Embryonic facial prominence (tissue), 1 donor: ENCODE data around the gene TMEM101.
"Not testable (repeated sequence)": the region's sequence is repeated elsewhere in the genome, so short reads cannot be mapped to it uniquely, and the experiment has no call there.

Experiments used
- DNase-seq: peaks from one replicate; pipeline ENCODE4 v3.0.0-alpha.2; 2016; ENCODE audit errors: extremely low spot score

Gene TMEM101

GRCh38 chr17:44014437-44015172, at the start of gene TMEM101:
Gene TMEM101, minus strand, starts transcription at chr17:44014963. Its CDS starts 11 bp downstream, at chr17:44014952.
- DNase-seq, result peak; percentile 92

- no peak for DNase-seq
Observed at GRCh38 chr17:44063704-44064639, 49.2 kb upstream of the TMEM101 start.

GRCh38 chr17:44062871-44063270, 48.1 kb upstream of the TMEM101 start:
- DNase-seq, result no peak

GRCh38 chr17:44061446-44061845, 46.7 kb upstream of the TMEM101 start:
- no peak for DNase-seq

GRCh38 chr17:44059101-44059892, 44.5 kb upstream of the TMEM101 start:
- no peak for DNase-seq

- no peak for DNase-seq
Observed at GRCh38 chr17:44053125-44053872, 38.5 kb upstream of the TMEM101 start.

- no peak for DNase-seq
Observed at GRCh38 chr17:44049294-44050060, 34.7 kb upstream of the TMEM101 start.

- DNase-seq, result not testable (repeated sequence)
Observed at GRCh38 chr17:44046893-44047292, 32.1 kb upstream of the TMEM101 start.

- no peak for DNase-seq
Observed at GRCh38 chr17:44045486-44045885, 30.7 kb upstream of the TMEM101 start.

- DNase-seq, result no peak
Observed at GRCh38 chr17:44044071-44044470, 29.3 kb upstream of the TMEM101 start.

GRCh38 chr17:44043272-44043696, 28.5 kb upstream of the TMEM101 start:
- DNase-seq, result no peak

GRCh38 chr17:44039829-44040635, 25.3 kb upstream of the TMEM101 start:
- DNase-seq, result no peak

- no peak for DNase-seq
Observed at GRCh38 chr17:44038604-44039011, 23.8 kb upstream of the TMEM101 start.

- no peak for DNase-seq
Observed at GRCh38 chr17:44037471-44037870, 22.7 kb upstream of the TMEM101 start.

- DNase-seq, result not testable (repeated sequence)
Observed at GRCh38 chr17:44034688-44035087, 19.9 kb upstream of the TMEM101 start.

- no peak for DNase-seq
Observed at GRCh38 chr17:44033861-44034408, 19.2 kb upstream of the TMEM101 start.

- no peak for DNase-seq
Observed at GRCh38 chr17:44030482-44030881, 15.7 kb upstream of the TMEM101 start.

- DNase-seq, result no peak
Observed at GRCh38 chr17:44029736-44030135, 15.0 kb upstream of the TMEM101 start.

GRCh38 chr17:44024853-44025252, 10.1 kb upstream of the TMEM101 start:
- DNase-seq, result no peak
